A172 (cell line): ENCODE measurements around the gene BTN2A1. TPM values are rescaled to one million over a fixed set of nuclear protein-coding genes. Genes with fewer than 3 reads are reported as not detected.

Experiments
- DNase-seq: peaks from one replicate; pipeline ENCODE4 v3.0.0-alpha.2; 2015; ENCODE audit warnings: low spot score
- total RNA-seq: library from RNA; depleted of rRNA; stranded (reverse); fragments of >200 nt; shearing (Covaris generic); gene quantifications from 2 replicates; pipeline ENCODE4 v1.2.3, GENCODE V29; 2014

The BTN2A1 gene
- total RNA-seq, 1 experiment from 2014 or later, result 10.9 TPM

DNA sequence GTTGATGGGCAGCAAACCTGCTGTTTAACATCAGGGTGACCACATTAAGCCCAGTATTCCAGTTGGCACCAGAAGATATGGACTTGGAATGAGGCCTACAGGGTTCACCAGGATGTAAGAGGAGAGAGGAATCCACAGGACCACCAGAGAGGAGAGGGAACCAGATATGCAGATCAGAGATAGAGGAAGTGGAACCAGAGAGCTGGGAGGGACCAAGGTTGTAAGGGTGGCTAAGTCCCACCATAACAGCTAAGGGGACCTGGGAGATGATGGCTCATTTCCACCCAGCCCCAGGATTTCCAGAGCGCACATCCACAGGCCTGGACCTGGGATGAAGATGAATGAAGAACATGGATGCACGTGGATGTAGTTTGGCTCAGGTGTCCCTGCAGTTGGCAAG lies 11.1 kb downstream of the BTN2A1 start:
- DNase-seq, result no peak

DNA sequence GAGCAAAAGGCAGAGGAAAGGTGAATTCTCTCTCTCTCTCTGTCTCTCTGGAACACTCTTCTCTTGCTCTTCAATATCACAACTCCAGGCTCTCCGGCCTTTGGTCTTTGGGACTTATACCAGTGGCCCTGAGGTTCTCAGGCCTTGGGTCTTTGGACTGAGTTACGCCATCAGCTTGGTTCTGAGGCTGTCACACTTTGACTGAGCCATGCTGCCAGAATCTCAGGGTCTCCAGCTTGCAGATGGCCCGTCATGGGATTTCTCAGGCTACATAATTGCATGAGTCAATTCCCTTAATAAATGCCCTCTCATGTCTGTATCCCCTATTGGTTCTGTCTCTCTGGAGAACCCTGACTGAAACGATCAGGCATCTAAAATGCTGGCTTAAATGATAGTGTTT lies 12.9 kb downstream of the BTN2A1 start:
- no peak for DNase-seq

DNA sequence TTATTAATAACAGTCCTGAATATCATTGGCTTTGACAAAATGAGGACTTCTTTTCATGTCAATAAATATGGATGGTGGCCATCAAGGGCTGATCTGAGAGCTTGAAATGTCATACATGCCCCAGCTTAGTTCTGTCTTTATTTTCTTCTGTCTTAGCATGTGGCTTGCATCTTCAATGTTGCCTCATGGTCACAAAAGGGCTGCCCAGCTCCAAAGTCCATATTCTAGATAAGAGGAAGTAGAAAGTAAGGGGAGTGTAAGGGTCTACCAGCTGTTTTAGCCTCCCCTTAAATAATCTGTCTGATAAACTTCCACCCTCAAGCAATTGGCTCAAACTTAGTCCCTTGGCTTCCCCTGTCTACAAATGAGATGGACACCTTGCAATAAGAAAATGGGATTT lies 14.2 kb downstream of the BTN2A1 start:
- DNase-seq, result no peak

DNA sequence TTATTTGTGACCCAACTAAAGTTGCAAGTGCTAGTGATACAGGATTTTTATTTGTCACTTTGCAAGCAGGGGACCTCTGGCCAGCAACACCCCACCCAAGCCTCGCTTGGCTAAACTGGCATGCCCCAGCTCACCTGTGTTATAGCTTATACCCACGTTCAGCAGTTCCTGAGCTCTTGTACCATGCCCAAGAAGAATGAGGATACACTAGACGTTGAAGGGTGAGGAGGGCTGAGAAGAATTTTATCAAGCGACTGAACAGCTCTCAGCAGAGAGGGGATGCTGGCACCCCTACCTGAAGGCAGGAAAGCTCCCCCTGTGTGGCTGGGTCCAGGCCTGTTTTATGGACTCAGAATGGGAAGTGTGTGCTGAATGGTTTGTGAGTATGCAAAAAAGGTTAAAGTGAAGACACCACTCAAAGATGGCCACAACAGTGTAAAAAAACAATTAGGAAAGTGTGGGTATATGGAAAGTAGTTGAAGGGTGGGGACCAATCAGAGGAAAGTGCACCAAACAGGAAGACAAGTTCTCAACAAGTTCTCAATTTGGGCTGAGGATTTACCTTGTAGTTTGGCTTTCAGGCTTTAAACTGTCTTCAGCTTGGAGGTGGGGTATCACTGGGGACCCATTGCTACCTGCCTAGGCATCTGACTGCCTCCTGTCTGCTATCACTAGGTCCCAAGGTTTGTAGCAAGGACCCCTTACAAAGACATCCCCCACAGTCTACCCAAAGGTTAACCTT lies 15.0 kb downstream of the BTN2A1 start:
- no peak for DNase-seq

- DNase-seq, result no peak
Measured at GRCh38 chr6:26473429-26473757, 15.6 kb downstream of the BTN2A1 start.

DNA sequence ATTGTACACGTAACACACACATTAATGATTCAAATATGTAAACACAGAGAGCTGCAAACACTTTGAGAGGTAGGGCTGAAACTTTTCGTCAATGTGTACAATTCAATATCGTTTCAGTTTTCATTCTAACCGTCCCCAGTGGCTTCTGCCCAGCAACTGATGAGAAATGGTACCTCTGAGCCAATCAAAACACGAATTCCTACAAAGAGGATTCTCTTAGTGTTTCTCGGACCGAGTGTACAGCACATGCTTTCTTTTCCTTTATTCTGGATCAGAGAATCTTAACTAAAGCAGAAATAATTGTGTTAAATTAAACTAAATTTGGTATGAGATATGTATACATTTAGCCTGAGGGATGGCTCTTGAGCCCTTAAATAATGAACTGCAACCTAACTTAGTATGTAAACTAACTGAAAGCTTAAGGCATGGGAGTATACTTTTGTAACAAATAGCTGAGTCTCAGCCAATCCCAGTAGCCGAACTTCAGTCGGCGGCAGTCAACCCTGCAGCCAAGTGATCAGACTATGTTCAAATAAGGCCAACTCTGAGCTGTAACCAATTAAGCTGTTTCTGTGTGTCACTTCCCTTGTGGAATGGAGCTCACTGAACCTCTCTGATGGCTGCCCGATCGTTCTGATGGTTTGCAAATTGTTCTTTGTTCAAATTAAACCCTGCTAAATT lies 16.1 kb downstream of the BTN2A1 start:
- DNase-seq, result peak; percentile 95

DNA sequence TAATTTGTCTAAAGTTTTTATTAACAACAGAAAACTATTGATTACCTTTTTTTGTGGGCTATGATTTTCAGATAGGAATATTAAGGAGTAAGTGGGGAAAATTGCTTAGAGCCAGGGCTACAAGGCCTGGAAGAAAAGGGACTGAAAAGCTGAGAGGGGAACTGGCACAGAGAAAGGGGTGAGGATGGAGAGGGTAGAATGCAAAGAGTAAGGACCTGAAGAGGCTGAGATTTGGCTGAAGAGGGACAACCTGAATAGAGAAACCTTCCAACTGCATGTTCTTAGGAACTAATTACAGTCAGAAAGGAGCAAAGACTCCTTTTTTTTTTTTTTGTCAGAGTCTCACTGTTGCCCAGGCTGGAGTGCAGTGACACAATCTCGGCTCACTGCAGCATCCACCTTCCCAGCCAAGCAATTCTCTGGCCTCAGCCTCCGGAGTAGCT lies 16.7 kb downstream of the BTN2A1 start:
- no peak for DNase-seq

DNA sequence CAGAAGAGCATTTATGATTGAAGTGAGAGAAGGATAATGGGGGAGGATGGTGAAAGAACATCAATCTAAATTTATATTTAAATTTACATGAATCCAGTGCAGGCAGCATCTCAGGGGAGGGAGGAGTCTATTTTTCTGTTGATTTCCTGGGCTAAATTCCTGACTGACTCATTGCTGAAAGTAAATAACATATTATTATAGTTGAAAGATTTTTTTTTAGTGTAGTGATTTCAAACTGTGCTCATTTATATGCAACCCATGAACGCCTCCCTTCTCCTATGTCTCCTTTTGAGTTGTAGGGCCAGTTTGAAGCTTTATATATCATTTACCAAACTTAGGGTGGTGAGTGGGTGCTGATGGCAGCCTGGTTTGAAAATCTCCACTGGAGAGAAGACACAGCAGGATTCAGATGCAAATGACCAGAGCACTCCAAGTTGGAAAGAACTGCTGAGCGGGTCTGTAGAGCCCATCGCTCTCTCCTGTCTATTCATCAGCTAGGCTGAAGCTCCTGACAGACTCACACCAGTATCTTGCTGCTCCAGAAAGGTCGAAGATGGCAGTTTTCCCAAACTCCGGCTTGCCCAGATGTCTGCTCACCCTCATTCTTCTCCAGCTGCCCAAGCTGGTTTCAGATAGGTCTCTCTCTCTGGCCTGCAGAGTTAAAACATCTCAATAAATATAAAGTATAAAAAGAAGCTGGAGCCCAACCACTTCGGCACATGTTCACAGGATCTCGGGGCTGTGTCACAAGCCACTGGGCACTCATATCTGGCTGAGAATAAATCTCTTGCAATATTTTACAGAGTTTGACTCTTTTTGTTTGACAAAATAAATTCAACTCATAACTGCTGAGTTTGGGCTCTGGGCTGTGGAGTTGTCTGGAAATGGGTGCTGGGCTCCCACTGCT lies 18.3 kb downstream of the BTN2A1 start:
- peak; percentile 33 for DNase-seq

- DNase-seq, result no peak
Measured at GRCh38 chr6:26476896-26477295, 19.1 kb downstream of the BTN2A1 start.

DNA sequence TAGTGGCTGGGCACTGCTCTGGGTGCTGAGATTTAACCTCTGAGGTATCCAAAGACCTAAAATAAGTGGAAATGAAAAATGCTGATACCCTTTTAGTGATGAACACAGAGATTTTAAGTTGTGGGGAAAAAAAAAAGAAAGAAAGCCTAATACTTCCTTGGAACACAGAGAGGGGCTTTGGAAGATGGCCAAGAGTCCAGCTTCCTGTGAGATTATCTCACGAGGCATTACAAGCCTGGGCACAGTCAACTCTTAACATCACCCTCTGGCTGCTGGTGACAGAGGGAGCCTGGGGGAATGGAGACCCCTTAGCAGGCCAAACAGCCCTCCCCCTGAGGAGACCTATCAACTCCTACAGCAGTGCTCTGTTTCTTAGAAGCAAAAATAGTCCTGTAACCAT lies 19.7 kb downstream of the BTN2A1 start:
- DNase-seq, result no peak

DNA sequence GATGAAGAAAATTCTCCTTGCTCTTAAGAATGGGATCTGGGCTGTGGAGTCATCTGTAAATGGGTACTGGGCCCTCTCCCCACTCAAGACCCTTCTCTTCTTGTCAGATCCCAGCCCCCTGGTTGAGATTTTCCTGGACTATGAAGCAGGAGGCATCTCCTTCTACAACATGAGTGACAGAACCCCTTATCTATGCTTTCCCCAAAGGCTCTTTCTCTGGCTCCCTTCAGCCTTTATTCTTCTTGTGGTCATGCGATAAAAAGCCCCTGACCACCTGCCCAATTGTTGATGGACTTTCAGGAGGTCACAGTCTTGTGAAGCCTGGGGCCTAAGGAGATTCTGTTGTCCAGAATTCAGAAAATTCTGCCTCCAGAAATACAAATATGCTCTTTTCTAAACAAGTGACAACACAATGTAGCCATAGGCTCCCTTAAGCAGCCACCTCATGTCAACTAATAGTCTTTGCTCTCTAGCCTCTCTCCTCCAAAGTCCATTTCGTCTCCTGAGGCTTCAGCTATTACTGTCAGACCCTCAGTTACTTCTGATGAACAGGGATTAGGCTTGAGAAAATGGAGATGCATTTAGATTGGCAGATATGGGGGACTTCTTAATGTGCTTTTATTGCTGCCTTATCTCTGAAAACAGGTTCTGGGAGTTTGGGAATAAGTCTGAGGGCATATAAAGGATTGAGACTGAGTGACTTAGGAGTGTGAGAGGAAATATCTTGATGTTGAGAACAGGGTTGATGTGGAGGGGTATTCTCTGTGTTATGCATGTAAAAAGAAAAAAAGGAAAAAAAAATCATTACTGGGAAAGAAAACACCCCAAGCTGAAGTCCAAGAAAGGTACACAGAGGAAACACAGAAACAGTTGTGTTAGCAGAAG lies 20.6 kb downstream of the BTN2A1 start:
- no peak for DNase-seq

DNA sequence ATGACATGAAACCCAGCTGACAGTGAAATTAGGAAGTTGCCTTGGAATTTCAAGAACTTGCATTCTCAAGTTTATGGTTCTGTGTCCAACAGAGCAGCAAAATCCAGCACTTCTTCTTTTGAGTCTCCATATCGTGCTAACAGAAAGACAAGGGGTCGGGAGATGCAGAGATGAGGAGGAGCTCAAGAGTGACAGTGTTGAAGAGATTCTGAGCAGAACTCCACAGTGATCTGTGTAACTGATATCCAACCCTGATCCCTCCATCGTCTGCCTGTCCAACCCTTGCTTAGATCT lies 21.2 kb downstream of the BTN2A1 start:
- DNase-seq, result no peak

GRCh38 chr6:26482338-26482737 lies 24.6 kb downstream of the BTN2A1 start:
- no peak for DNase-seq

- DNase-seq, result no peak
Measured at GRCh38 chr6:26483727-26484126, 26.0 kb downstream of the BTN2A1 start.

DNA sequence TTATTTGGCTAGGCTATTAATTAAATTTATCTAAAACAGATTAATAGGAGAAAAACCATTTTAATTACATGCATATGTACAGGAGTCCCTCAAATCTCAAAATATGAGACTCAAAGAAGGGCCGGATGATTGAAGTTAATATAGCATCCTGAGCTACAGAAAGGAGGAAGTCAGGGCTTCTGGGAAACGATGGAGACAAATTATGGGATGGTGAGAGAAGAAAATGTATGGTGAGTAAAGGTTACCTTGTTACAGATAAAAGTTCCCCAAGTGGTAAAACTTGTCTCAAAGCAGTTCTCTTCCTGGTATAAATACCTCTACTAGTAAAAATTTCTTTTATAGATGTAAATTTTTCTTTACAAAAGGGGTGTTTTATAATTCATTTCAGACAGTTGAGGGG lies 26.4 kb downstream of the BTN2A1 start:
- DNase-seq, result no peak

DNA sequence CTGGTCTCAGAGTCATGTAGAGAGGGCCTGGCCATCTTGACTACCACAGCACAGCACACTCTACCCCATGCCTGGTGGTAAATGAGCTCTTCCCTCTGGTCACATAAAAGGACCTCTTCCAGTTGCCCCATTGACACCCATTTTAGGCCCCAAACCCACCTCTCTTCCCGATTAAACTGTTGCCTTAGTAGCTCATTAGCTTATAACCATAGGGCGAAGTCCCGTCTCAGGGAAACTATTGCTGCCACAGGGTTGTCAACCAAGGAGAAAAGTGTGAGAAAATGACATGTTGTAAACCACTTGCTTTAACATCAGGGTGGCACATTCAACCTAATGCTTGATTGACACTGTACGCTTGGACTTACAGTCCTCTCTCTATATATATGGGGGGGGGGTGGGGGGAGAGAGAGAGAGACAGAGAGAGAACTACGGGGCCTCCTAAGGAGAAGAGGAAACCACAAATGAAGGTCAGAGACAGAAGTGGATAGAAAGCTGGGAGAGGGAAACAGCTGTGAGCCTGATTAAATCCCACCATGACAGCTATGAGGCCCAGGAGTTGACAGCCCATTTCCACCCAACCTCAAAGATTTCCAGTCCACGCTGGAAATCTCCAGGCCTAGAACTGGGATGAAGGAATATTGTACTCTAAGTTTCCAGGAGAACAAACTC lies 27.5 kb downstream of the BTN2A1 start:
- no peak for DNase-seq

DNA sequence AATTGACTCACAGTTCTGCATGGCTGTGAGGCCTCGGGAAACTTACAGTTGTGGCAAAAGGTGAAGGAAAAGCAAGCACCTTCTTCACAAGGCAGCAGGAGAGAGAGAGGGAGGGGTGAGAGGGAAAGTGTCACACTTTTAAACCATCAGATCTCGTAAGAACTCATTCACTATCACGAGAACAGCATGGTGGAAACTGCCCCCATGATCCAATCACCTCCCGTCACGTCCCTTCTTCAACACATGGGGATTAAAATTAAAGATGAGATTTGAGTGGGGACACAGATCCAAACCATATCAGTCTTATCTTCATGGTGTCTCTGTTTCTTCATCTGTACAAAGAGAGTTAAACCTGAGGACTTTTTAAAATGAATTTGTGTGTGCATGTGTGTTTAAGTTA lies 28.6 kb downstream of the BTN2A1 start:
- no peak for DNase-seq

GRCh38 chr6:26487466-26487865 lies 29.7 kb downstream of the BTN2A1 start:
- no peak for DNase-seq

- no peak for DNase-seq
Measured at GRCh38 chr6:26489996-26490964, 32.5 kb downstream of the BTN2A1 start.

- DNase-seq, result no peak
Measured at GRCh38 chr6:26491604-26492003, 33.8 kb downstream of the BTN2A1 start.
